Midbrain (tissue), 1 donor: ENCODE results near the gene E4F1.

ENCODE experiments used
- DNase-seq: peaks from one replicate; lab custom pipeline; 2025; lab: John Stamatoyannopoulos, UW

Gene E4F1

DNA sequence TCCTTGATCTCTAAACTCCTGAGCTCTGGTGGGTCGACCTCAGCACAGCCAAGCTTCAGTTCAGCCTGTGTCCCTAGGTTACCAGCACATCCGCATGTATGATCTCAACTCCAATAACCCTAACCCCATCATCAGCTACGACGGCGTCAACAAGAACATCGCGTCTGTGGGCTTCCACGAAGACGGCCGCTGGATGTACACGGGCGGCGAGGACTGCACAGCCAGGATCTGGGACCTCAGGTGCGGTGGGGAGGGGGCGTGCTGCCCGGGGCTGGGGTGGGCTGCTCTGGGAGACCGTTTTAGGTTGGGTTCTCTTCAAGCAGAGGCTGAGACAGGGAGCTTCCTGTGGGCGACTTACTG lies 17.0 kb upstream of the E4F1 start:
- DNase-seq: no peak

- no peak for DNase-seq
These were observed 16.5 kb upstream of the E4F1 start for GRCh38 chr16:2206780-2207433.

- DNase-seq: no peak
These were observed 15.5 kb upstream of the E4F1 start for GRCh38 chr16:2207872-2208271.

DNA sequence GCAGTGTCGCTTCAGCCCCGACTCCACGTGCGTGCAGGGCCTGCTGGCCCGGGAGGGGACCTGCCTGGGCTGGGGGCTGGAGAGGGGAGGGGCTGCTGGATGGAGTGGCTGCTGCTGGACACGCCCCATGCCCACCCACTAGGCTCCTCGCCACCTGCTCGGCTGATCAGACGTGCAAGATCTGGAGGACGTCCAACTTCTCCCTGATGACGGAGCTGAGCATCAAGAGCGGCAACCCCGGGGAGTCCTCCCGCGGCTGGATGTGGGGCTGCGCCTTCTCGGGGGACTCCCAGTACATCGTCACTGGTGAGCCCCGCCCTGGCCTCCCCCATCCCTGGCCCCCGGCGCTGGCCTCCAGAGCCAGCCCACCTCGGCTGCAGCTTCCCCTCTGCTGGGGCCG lies 15.1 kb upstream of the E4F1 start:
- no peak for DNase-seq

DNA sequence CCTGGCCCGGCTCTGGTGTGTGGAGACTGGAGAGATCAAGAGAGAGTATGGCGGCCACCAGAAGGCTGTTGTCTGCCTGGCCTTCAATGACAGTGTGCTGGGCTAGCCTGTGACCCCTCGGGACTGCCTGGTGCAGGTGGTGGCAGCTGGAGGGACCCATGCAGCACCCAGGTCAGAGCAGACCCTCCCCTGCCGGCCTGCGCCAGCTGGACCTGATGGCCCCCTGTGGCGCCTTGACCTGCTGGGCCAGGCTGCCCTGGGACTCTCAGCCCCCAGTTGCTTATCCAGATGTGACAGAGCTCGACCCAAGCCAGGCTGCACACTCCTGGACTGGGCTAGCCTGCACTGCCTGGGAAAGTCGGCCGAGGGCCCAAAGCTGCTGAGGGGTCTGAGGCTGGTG lies 14.6 kb upstream of the E4F1 start:
- DNase-seq: no peak

DNA sequence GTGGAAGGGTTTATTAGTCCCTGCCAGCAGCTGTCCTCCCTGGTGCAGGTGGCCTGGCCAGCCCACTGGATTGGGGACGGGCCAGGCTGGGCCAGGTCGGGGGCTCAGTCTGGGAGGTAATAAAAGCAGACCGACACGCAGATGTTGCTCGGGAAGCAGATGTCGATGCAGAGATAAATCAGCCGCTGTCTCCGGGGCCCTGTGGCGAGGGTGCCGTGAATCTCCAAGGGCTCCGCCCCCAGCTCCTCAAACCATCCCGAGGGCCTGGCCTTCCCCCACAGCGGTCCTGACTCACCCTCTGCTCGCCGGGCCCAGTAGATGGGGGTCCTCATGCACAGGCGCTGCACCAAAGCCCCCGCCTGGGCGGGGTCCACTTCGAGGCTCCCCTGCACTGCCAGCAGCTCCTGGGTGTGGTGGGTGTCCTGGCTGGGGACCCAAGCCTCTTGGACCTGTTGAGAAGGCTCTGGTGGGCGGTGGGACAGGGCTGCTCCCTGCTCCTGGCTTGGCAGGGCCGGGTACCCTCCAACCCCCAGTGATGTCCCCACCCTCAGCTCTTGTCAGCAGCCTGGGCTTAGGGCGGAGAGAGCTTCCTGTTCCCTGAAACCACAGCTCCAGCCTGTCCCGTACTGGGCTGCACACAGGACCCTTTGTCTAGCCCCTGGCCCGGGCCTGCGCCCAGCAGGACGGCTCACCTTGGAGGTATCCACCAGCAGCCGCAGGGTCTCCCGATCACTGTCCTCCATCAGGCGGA lies 14.0 kb upstream of the E4F1 start:
- DNase-seq: no peak

- DNase-seq: no peak
These were observed 13.4 kb upstream of the E4F1 start for GRCh38 chr16:2210009-2210332.

DNA sequence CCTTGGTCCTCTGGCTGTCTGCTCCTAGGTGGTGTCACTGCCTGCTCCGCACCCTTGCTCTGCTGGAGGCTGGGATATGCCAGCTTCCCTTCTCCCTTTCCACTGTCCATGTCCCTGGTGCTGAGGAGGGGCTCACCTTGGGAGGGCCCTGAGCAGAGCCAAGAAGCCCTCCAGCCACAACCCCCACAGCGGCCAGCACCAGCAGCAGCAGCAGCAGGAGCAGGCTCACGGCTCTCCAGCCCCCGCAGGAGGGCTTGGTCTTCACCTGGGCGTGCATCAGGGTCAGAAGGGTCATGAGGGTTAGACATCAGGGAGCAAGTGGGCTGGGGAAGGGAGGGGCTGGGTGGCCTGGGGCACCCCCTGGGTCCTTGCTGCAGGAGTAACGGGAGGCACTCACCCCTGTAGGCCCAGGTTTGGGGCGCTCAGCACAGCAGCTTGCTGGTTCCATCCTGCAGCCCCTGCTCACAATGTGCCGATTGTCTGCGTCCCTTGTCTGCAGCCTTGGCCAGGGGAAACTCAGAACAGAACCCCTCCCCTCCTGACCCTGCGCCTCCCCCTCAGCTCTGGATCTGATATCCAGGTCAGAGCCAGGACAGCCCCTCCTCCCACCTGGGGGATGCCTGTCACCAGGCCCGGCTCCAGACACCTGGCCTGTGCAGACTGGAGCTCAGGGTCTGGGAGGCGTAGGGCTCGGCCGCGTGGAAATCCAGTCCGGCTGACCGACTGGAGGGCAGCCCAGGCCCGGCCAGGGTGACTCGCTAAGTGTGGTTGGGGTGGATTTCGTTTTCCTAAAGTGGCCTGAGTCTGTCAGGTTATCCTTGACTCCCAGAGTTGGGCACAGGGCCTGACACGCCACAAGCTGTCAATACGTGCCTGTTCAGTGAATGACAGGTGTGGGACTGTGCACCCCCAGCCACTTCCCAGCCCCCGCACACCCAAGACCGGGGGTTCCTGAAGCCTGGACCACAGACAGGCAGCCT lies 12.7 kb upstream of the E4F1 start, which contains the start of gene BRICD5:
TSS of gene BRICD5 (minus strand) at position 478 of the 980 bp plus-strand sequence. CDS start at position 448, 30 bp downstream.
- DNase-seq: no peak

DNA sequence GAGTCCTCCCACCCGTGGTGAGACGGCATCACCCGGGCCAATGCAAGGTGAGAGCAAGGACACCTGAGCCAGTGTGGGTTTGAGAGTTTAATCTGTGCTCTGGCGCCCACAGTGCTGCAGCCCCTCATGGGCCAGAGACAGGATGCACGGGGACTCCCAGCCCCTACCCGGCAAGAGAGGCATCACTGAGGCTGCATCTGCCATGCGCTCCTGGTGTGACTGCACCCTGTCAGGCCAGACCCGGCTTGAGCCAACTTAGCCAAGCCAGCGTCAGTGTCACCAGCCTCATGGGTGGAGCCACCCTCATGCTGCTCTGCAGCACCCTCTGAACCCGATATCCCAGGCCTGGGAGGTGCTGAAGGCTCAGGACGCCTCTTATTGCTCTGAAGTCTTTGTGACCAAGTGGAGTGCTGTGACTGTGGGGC lies 11.5 kb upstream of the E4F1 start:
- DNase-seq: no peak

DNA sequence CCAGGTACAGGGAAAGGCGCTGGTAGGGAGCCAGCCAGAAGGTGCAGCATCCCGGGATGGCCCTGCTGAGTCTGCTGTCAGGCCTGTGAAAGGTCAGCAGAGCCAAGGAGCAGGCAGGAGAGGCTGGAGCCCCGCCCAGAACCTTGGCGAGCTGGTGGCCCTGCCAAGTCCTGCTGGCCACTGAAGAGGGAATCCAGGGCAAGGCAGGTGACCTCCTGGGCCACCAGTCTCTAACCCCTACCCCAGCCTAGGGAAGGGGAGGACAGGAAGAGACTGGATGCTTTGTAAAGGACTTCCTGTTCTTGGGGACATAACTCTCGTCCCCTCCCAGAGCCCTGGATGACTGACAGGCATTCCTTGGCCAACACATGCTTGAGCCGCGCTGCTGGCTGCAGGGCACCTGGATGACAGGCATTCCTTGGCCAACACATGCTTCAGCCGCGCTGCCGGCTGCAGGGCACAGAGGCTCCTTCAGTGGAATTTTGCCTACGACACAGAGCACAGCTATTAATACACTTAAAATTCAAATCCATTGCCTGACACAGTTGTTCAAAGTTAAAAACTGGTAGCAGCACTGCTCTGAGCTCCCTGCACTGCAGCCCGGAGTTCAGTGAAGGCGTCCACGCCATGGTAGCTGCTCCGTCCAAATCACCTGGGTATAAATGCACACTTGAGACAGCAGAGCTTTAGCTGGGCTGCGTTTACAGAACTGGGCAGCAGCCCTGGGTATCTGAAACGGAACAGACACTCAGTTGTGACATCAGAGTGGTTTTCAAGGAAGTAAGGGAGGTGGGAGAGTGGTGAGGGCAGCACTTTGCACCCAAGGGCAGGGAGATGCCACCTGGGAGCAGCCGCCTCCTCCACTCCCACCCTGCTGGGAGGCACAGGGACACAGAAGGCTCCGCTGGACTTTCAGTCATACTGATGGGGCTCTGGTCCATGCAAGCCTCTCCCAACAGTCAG lies 10.7 kb upstream of the E4F1 start:
- DNase-seq: no peak

DNA sequence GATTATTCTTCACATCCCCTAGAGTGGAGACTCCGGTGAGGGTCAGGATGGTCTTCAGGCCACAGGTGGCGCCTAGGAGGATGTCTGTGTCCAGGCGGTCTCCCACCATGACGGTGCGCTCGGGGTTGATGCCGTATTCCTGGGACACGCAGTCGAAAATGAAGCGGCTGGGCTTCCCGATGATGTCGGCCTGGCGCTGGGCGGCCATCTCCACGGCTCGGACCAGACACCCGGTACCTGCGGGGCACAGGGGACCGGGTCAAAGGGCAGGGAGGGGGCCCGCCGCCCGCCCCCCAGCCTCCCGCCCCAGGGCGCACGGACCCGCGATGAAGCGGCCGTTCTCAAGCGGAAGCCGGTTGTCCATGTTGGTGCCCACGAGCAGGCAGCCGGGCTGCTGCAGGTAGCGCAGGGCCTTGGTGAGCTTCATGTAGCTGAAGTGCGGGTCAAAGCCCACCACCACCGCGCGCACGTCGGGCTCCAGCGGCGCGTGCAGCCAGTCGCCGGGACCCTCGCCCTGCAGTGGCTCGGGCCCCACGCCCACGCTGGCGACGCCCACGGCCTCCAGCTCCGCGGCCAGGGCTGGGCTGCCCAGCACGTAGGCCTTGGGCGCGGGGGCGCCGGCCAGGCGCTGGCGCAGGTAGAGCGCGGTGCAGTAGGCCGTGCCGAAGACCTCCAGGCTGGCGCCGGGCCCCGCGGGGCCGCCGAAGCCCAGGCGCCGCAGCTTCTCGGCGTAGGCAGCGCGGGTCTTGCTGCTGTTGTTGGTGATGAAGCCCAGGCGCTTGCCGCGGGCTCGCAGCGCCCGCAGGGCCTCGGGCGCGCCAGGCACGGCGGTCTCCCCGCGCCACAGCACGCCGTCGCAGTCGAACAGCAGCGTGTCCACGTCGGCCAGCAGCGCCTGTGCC lies 9.3 kb upstream of the E4F1 start:
- no peak for DNase-seq

GRCh38 chr16:2214719-2214968 lies 8.7 kb upstream of the E4F1 start, which contains the start of gene PGP:
PGP (minus strand) TSS chr16:2214840; CDS start chr16:2214777, 63 bp downstream.
- DNase-seq: no peak

DNA sequence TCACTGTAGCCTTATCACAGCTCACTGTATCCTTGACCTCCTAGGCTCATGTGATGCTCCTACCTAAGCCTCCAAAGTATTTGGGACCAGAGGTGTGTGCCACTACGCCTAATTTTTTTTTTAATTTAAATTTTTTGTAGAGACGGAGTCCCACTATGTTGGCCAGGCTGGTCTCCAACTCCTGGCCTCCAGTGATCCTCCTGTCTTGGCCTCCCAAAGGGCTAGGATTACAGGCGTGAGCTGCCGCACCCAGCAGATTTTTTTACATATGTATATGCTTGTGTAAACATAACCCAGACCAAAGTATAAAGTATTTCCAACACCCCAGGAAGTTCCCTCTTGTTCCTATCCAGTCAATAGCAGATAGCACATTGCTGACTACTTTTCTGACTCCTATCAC lies 7.1 kb upstream of the E4F1 start:
- DNase-seq: no peak

- no peak for DNase-seq
These were observed 623 bp downstream of the E4F1 start for GRCh38 chr16:2223942-2224486.

GRCh38 chr16:2226245-2226793 lies 2.9 kb downstream of the E4F1 start:
- no peak for DNase-seq

- DNase-seq: no peak
These were observed 3.5 kb downstream of the E4F1 start for GRCh38 chr16:2226918-2227317.

DNA sequence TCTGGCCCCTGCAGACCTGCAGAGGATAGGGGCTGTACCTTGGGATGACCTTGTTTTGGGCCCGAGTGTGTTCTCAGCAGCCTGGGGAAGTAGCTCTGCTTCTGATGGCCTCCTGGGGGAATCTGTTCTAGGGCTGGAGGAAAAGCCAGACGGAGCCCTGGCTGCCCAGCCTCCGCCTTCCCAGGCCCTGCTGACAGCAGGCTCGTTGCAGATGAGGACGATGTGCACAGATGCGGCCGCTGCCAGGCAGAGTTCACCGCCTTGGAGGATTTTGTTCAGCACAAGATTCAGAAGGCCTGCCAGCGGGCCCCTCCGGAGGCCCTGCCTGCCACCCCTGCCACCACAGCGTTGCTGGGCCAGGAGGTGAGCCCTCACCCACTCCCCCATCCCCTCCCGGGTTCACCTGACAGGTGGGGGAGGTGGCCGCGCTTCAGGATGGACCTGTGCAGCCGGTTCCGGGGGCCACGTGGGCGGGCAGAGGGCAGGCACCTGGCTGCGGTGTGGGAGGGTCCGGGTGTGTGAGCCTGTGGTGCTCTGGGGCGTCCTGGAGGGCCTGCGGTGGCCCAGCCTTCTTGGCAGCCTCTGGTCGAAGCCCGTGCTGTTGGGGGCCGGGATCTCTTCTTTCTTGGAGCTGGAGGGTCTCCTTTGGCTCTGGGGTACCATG lies 4.9 kb downstream of the E4F1 start:
- no peak for DNase-seq

DNA sequence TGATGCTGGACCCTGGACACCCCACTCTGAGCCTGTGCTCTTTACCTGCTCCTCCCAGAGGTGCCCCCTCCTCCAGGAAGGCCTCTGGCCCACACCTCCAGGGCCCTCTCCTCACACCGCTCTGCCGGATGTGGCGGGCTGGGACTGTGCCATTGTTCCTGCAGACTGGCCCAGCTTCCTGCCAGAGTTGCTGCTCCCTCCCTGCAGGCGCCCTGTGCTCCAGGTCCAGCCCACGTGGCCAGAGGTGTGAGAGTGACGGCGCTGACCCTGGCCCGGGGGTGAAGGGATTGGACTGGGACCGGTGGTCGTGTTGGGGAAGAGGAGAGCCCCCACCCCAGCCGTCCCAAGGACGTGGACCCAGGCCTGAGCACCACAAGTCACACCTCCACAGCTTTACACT lies 5.7 kb downstream of the E4F1 start:
- DNase-seq: no peak

GRCh38 chr16:2229632-2230250 lies 6.3 kb downstream of the E4F1 start:
- DNase-seq: no peak
